Middle frontal gyrus (tissue), 1 donor: ENCODE data around the gene AREL1.

ENCODE experiments used
- DNase-seq: peaks from one replicate; pipeline ENCODE4 v3.0.0-alpha.2; 2015; ENCODE audit warnings: low spot score; ENCODE audit errors: extremely low spot score

Gene AREL1

GRCh38 chr14:74702293-74702692, 10.6 kb downstream of the AREL1 start:
- DNase-seq = no peak

DNA sequence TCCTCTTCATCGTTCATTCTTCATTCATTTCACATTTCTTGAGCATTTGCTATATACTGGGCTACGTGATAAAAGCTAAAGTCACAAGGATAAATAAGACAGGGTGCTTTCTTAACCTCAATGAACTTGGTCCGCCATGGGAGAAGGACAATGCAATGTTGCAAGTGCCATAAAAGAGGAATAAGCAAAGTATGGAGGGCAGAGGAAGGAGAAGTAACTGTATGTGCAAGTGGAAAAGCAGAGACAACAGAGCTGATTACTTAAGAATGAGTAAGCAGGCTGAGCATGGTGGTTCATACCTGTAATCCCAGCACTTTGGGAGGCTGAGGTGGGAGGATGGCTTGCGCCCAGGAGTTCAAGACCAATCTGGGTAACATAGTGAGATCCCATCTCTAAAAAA, 14.4 kb downstream of the AREL1 start:
- no peak for DNase-seq

- no peak for DNase-seq
These were observed 14.9 kb downstream of the AREL1 start for GRCh38 chr14:74697976-74698375.

- no peak for DNase-seq
These were observed 15.3 kb downstream of the AREL1 start for GRCh38 chr14:74697543-74697942.

DNA sequence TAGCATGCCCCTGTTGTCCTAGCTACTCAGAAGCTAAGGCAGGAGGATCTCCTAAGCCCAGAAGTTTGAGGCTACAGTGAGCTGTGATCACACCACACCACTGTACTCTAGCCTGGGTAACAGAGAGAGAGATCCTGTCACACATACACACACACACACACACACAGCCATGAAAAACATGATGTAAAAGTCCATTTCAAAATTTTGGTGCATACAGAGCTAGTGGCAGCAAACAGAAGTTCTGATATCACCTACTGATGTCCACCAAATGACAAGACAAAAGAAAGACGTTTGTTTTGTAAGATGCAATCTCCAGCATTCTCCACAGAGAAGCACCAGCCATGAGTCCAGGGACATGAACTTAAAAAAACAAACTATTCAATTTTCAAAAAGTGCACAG, 15.9 kb downstream of the AREL1 start:
- DNase-seq = no peak

- no peak for DNase-seq
These were observed 17.5 kb downstream of the AREL1 start for GRCh38 chr14:74695406-74695805.

DNA sequence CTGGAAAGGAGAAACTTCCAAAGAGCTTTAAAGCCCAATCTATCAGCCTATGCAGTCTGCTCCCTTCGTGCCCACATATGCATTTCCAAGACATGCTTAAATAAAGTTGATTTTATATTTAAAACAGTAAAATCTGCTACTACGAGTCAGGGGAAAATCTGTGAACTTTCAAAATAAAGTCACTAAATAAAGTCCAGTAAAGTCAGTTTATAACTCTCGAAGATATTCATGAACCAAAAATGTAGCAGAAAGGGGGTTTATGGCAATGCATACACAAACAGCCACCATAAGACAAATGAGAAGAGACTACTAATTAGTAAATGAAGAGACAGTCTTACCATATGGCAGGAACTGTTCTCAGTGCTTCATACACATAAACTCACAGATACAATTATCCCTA, 19.7 kb downstream of the AREL1 start:
- DNase-seq = no peak

DNA sequence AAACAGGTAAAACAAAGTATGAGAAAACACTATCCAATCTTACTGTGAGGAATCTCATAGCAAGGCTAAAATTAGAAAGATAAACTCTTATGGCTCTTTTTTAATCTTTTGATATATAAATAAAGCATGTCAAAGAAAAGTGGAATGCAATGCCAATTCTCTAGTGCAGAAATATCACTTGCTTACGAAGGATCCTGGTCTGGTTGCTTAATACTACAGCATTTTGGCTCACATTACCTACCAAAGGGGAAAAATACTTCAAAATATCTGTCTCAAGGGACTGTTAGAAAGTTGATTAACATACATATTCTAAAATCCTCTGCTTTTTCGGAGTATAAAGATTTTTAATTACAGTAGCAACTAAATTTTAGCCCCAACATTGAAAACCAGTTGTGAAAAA, 21.4 kb downstream of the AREL1 start:
- no peak for DNase-seq

DNA sequence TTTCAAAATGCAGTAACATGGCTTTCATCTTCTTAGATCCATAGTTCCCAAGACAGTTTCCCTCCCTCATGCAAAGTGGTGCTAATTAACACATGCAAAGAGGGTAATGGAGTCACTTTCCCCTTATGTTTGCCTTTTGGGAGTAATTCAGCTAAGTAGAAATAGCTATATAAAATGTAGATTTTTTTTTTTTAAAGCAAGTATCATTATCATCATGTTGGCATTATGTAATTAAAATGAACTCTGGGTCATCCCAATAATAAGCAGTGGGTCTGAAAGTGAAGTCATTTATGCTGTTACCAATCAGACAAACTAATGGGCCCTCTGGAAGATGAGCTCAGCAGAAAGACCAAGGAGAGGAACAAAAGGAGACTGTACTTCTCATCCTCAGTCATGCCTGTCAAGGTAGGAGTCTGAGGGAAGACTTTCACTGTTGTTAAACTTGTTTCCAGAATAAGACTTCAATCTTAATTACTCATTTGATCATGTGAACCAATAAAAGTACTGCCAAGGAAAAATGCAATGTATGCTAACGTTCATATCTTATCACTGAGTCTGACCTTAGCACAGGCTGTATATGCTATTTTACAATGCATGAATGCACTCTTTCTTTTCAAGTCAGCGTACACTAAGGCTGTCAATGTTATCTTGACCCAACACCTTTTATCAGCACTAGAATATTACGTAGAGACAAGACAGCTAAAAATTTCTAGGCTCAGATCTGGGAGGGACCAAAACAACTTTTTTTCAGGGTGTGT, 26.8 kb downstream of the AREL1 start:
- no peak for DNase-seq

- no peak for DNase-seq
These were observed 27.8 kb downstream of the AREL1 start for GRCh38 chr14:74685056-74685455.

GRCh38 chr14:74684434-74684833, 28.4 kb downstream of the AREL1 start:
- no peak for DNase-seq

- no peak for DNase-seq
These were observed 29.5 kb downstream of the AREL1 start for GRCh38 chr14:74683406-74683805.

DNA sequence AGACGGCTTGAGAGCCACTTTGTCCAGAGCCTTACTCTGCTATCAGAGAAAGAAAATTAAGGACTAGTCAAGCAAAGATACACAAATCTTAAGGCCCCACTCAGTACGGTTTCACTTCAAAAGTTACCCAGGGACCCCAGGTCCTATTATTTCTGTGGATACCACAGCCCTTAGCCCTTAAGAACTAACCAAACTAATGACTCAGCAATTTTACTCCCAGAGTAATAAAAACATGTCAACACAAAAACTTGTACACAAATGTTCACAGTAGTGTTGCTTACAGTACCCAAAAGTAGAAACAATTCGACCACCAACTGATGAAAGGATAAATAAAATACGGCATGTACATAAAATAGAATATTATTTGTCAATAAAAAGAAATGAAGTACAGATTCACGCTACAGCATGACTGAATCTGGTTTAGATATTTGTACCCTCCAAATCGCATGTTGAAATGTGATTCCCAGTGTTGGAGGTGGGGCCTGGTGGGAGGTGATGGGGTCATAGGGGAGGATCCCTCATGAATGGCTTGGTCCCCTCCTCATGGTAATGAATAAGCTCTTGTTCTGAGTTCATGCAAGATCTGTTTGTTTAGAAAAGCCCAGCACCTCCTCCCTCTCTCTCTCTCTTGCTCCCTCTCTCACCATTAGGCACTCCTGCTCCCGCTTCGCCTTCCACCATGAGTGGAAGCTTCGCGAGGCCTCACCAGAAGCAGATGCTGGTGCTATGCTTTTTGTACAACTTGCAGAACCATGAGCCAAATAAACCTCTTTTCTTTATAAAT, 30.5 kb downstream of the AREL1 start:
- DNase-seq = no peak

GRCh38 chr14:74675219-74675618, 37.7 kb downstream of the AREL1 start:
- DNase-seq = no peak

- DNase-seq = no peak
These were observed 39.1 kb downstream of the AREL1 start for GRCh38 chr14:74673768-74674167.

- DNase-seq = no peak
These were observed 41.1 kb downstream of the AREL1 start for GRCh38 chr14:74671789-74672188.

DNA sequence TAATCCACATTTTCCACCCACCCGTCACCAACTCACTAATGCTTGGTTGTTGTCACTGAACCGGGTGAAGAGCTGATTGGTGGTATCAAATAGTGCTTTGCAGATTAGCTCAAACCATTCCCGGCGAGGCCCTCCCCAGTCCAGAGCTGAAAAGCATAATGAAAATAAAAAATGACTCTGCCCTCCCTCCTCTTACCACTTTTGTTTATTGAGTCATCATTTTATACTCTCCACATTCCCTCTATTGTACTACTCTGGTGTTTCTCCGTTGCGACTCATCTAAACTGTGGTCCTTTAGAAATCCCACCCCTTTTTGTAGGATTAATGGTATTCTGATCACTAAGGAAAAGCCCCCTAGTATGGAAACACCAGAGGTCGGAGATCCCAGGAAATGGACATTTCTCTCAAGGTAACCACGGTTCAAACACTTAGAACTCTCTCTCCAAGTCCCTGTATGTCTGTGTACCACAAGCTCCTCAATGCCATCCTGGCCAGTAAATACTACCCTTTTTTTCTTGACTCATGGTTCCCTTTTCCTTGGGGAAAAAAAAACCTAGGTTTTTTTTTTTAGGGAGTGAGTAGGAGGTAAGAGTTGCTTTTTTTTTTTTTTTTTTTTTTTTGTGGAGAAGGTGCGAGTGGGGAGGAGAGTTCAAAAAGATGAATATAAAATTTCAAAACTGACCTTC, 42.0 kb downstream of the AREL1 start:
- DNase-seq = no peak

GRCh38 chr14:74669846-74670245, 43.0 kb downstream of the AREL1 start:
- DNase-seq = no peak

GRCh38 chr14:74669256-74669655, 43.6 kb downstream of the AREL1 start:
- no peak for DNase-seq

DNA sequence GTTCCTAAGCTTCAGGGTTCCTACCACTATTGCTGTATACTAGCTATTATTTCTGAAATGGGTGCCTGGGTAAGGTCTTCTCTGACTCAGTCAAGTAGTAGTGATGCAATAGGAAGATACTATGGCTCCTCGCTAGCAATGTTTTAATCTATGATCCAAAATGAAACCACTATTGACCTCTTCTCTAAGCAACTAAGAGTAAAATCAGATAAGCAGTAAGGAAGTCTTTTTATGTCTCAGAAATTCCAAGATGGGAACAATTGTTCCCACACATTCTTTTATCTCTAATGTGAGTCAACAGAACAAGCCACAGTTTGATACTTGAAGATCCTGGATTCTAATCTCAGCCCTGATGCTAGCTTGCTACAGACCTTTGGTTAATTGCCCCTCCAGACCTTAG, 45.1 kb downstream of the AREL1 start:
- no peak for DNase-seq

DNA sequence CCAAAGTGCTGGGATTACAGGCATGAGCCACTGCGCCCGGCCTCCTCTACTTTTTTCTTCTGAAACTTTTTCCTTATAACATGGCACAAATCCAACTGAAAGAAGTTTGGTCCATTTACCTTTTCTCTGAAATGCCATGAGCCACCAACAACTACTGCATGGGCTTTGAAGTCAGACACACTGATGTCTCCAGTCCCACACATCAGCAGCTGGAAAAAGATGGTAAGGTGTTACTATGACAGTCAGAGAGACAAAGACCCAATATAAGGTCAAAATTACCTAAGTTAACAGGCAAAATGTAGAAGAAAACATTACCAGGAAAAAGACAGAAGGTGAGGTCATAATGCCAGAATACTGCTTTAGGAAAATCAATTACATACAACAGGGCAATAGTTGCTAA, 48.2 kb downstream of the AREL1 start:
- no peak for DNase-seq

DNA sequence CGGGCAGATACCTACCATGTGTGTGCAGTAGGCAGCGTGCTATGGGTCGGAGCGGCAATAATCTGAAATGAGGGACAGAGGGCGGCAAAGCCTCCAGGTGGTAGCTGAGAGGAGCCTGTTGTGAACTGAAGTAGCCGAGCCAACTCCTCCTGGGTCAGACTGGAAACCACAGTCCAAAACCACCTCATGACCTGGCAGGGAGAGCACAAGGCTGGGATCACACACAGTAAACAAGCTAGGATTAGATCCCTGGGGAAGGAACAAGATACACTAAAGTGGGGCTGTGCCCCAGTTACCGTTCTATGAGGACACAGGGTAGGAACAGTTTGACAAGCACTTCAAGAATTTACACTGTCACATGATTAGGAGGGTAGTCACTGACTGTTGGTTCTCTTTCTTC, 49.0 kb downstream of the AREL1 start:
- DNase-seq = no peak
